ENCODE results near the gene TRPC4AP.

The TRPC4AP gene

GRCh38 chr20:34968042-34968775 lies 124.4 kb downstream of the TRPC4AP start:
- no peak for DNase-seq (ENCODE audit: low read depth)

GRCh38 chr20:34967421-34967820 lies 125.2 kb downstream of the TRPC4AP start:
- DNase-seq (ENCODE audit: low read depth) = no peak

- no peak for DNase-seq (ENCODE audit: low read depth)
Observed at GRCh38 chr20:34965051-34965450, 127.6 kb downstream of the TRPC4AP start.

GRCh38 chr20:34964486-34964885 lies 128.1 kb downstream of the TRPC4AP start:
- no peak for DNase-seq (ENCODE audit: low read depth)

GRCh38 chr20:34956751-34957472 lies 135.7 kb downstream of the TRPC4AP start:
- DNase-seq (ENCODE audit: low read depth) = no peak

- no peak for DNase-seq (ENCODE audit: low read depth)
Observed at GRCh38 chr20:34956041-34956458, 136.6 kb downstream of the TRPC4AP start.

- peak; percentile 98 for DNase-seq (ENCODE audit: low read depth)
Observed at GRCh38 chr20:34955231-34956040, 137.2 kb downstream of the TRPC4AP start, which contains the start of the genes GSS and MYH7B. TSS of gene GSS (minus strand) at chr20:34955806. CDS start at chr20:34951852, 3,954 bp downstream. TSS of gene MYH7B (plus strand) at chr20:34955868. CDS start at chr20:34978006, 22,138 bp downstream.

- no peak for DNase-seq (ENCODE audit: low read depth)
Observed at GRCh38 chr20:34954904-34955230, 137.7 kb downstream of the TRPC4AP start.

GRCh38 chr20:34953960-34954359 lies 138.6 kb downstream of the TRPC4AP start:
- DNase-seq (ENCODE audit: low read depth) = no peak

GRCh38 chr20:34952671-34953070 lies 139.9 kb downstream of the TRPC4AP start:
- DNase-seq (ENCODE audit: low read depth) = no peak
